OCI-LY7 (cell line): Measurements from ENCODE around the gene CCDC12.

Experiments used
- CTCF ChIP-seq: fragments of 200-600 bp; sonication (generic); conservative IDR thresholded peaks from 2 replicates; pipeline ENCODE4 v1.5.1; 2014; ENCODE audit warnings: mild to moderate bottlenecking, antibody characterized with exemption, low read length, moderate library complexity, mixed read lengths
- EZH2phosphoT487 ChIP-seq: fragments of 200-600 bp; sonication (generic); IDR thresholded peaks from 2 replicates; pipeline ENCODE4 v1.6.1; 2018; ENCODE audit warnings: low read depth, borderline replicate concordance, mild to moderate bottlenecking, mixed run types, antibody characterized with exemption, low read length, moderate library complexity, mixed read lengths

GRCh38 chr3:46968783-46969428 lies 7.6 kb downstream of the CCDC12 start:
- TF ChIP-seq CTCF (no peak), EZH2phosphoT487 (no peak)
